MCF 10A (cell line): ENCODE measurements around the gene NFASC. TPM values are rescaled to one million over a fixed set of nuclear protein-coding genes. Genes with fewer than 3 reads are reported as not detected.

Experiments
- BruUV-seq: library from RNA; stranded (reverse); fragments of 400-500 nt; replicated peaks from 2 replicates; lab custom pipeline; 2021; lab: Mats Ljungman, UMichigan
- CTCF ChIA-PET: fragments of 300-600 bp; sonication (Branson Sonifier 250); formaldehyde crosslinking; extraction: SDS; loops from one replicate; lab custom pipeline; 2021; ENCODE audit warnings: antibody characterized with exemption, inconsistent platforms; lab: Yijun Ruan, JAX
- POLR2A ChIA-PET: fragments of 300-600, 350-650 bp; sonication (Branson Sonifier 250); formaldehyde crosslinking; extraction: SDS; loops from one replicate; lab custom pipeline; 2020; ENCODE audit warnings: antibody characterized with exemption, inconsistent platforms; lab: Yijun Ruan, JAX
- DNase-seq: peaks from one replicate; pipeline ENCODE4 v3.0.0-alpha.2; 2018; ENCODE audit not compliant: unreplicated experiment
- H3K27ac Mint-ChIP-seq: one replicate; pipeline ENCODE4 v1.8.0; 2022; ENCODE audit warnings: mild to moderate bottlenecking, low read depth, mixed read lengths; ENCODE audit not compliant: unreplicated experiment
- H3K27me3 Mint-ChIP-seq: one replicate; pipeline ENCODE4 v1.8.0; 2022; ENCODE audit warnings: mixed read lengths; ENCODE audit not compliant: insufficient read depth, unreplicated experiment
- H3K36me3 Mint-ChIP-seq: one replicate; pipeline ENCODE4 v1.8.0; 2022; ENCODE audit warnings: mild to moderate bottlenecking, moderate library complexity, mixed read lengths; ENCODE audit not compliant: insufficient read depth, unreplicated experiment
- H3K4me1 Mint-ChIP-seq: one replicate; pipeline ENCODE4 v1.8.0; 2022; ENCODE audit warnings: mixed read lengths; ENCODE audit not compliant: insufficient read depth, unreplicated experiment
- H3K4me3 Mint-ChIP-seq: one replicate; pipeline ENCODE4 v1.8.0; 2022; ENCODE audit warnings: mild to moderate bottlenecking, moderate library complexity, mixed read lengths; ENCODE audit not compliant: unreplicated experiment
- H3K9me3 Mint-ChIP-seq: one replicate; pipeline ENCODE4 v1.8.0; 2022; ENCODE audit warnings: mixed read lengths; ENCODE audit not compliant: unreplicated experiment
- CTCF ChIP-seq: fragments of 200-600 bp; IDR thresholded peaks from one replicate; pipeline ENCODE4 v1.8.0; 2022; ENCODE audit warnings: antibody characterized with exemption, mild to moderate bottlenecking; ENCODE audit not compliant: unreplicated experiment
- intact Hi-C: fragments of 100-400 bp; cut with micrococcal nuclease; formaldehyde crosslinking; loops from 2 replicates; pipeline ENCODE4 v1.14.1; 2022
- total RNA-seq: library from RNA; stranded (reverse); gene quantifications from 2 replicates; pipeline ENCODE4 v1.2.3, GENCODE V29; 2022

Gene NFASC
- total RNA-seq, 1 experiment from 2014 or later, result 0.98 TPM

DNA sequence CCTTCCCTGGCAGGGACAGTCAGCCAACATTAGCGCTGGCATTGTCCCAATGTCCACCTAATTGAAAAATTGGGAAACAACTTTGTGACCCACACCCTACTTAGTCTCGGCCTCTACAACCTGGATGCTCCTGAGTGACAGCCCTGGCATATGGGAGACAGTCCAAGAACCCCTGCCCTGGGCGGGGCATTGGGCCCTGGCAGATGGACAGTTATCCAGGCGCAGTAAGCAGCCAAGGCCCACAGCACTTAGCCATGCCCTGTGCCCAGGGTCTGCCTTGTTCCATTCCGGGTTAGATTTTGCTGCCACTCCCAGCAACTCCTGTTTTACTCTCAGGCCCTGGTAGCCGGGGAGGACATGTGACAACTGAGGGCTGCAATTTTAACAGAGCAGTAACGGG is 50.3 kb downstream of the NFASC start:
- ChIA-PET POLR2A (no interaction called here), CTCF (no interaction called here)
- H3K9me3 Mint-ChIP-seq, result peaks cover 7% of the 10 kb centered on the region
- DNase-seq, result no peak
- peaks cover 13% of the 10 kb centered on the region for H3K4me1 Mint-ChIP-seq
- no peaks in the 10 kb centered on the region for H3K27me3 Mint-ChIP-seq
- intact Hi-C loops, result no loop called here
- TF ChIP-seq CTCF, result no peak
- no TSS peak for BruUV-seq
- H3K36me3 Mint-ChIP-seq, result peaks cover 5% of the 10 kb centered on the region
- no peak overlapping the region for H3K4me3 Mint-ChIP-seq
- H3K27ac Mint-ChIP-seq, result no peak overlapping the region

GRCh38 chr1:204921855-204922516 is 51.3 kb downstream of the NFASC start:
- Mint-ChIP-seq H3K4me1 (peaks cover 7% of the 10 kb centered on the region), H3K27me3 (no peaks in the 10 kb centered on the region), H3K4me3 (no peak overlapping the region), H3K27ac (no peak overlapping the region), H3K36me3 (peaks cover 5% of the 10 kb centered on the region), H3K9me3 (peaks cover 7% of the 10 kb centered on the region)
- ChIA-PET CTCF (interaction anchor here (2.6 kb wide), 1 partner anchor 115 kb away, joined by 13 read pairs; no protein-coding TSS in a partner anchor), POLR2A (no interaction called here)
- no peak for TF ChIP-seq CTCF
- no peak for DNase-seq
- intact Hi-C loops, result no loop called here
- BruUV-seq, result no TSS peak

DNA sequence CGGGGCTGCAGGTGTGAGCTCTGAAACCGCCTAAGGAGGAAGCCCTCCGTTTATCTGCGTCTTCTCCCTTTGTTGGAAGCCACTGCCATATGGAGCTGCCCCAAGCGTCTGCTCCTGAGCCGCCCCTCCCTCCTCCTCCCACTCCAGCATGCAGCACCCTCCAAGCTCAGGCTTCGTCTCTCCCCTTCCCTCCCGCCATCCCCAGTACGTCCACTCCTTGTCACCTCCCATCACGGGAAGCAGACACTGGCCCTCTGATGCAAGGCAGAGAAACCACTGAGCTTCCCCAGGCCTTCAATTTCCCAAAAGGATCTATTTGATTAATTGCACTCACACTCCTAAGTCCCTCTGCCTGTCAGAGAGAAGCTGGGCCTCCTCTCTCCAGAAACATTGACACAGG is 52.5 kb downstream of the NFASC start:
- Mint-ChIP-seq H3K27me3 (no peaks in the 10 kb centered on the region), H3K36me3 (peaks cover 5% of the 10 kb centered on the region), H3K9me3 (no peaks in the 10 kb centered on the region), H3K27ac (no peak overlapping the region), H3K4me3 (no peak overlapping the region), H3K4me1 (peaks cover 7% of the 10 kb centered on the region)
- ChIA-PET POLR2A (no interaction called here), CTCF (interaction anchor here (0.5 to 4.7 kb wide), 5 partner anchors 18 to 971 kb away, joined by 3 to 35 read pairs (median 4); no protein-coding TSS in a partner anchor)
- no TSS peak for BruUV-seq
- no peak for TF ChIP-seq CTCF
- no peak for DNase-seq
- intact Hi-C loops, result no loop called here

- H3K9me3 Mint-ChIP-seq, result no peaks in the 10 kb centered on the region
- BruUV-seq, result no TSS peak
- no peak for DNase-seq
- no peak overlapping the region for H3K27ac Mint-ChIP-seq
- CTCF ChIA-PET, result interaction anchor here (0.5 to 4.7 kb wide), 5 partner anchors 18 to 971 kb away, joined by 3 to 35 read pairs (median 4); no protein-coding TSS in a partner anchor
- intact Hi-C loops, result no loop called here
- peaks cover 5% of the 10 kb centered on the region for H3K36me3 Mint-ChIP-seq
- H3K27me3 Mint-ChIP-seq, result no peaks in the 10 kb centered on the region
- H3K4me3 Mint-ChIP-seq, result no peak overlapping the region
- no peak for TF ChIP-seq CTCF
- POLR2A ChIA-PET, result no interaction called here
- peaks cover 7% of the 10 kb centered on the region for H3K4me1 Mint-ChIP-seq
Measured at GRCh38 chr1:204923626-204924012, 53.0 kb downstream of the NFASC start.
